PC-9 (cell line): ENCODE measurements around the gene FIG4.

Experiments used
- EZH2 ChIP-seq: fragments of 200-600 bp; sonication (generic); IDR thresholded peaks from 2 replicates; pipeline ENCODE4 v1.8.0; 2017; ENCODE audit warnings: antibody characterized with exemption, low read depth
- TF ChIP-seq, protein P1 (sequence below): fragments of 200-600 bp; sonication (generic); conservative IDR thresholded peaks from 2 replicates; pipeline ENCODE4 v1.6.1; 2017; ENCODE audit warnings: mixed run types, antibody characterized with exemption, mild to moderate bottlenecking, moderate library complexity

DNA sequence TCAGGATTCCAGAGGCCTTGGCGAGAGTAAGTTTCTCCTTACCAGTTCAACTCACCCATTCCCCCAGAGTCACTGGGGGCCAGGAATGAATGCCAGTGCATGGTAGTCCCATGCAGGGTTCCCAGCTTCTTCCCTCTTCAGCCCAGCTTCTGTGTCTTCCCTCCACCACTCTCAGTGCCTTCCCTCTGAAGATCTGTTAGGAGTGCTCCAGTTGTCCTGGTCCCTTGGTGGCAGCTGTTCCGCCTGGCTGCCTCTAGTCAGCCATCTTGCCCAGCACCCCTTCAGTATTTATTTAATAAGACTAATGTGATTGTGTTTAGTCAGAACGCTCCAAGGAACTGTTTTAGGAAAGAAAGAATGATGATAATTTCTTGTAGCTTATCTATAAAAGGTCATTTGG lies 23.1 kb downstream of the FIG4 start:
- TF ChIP-seq, protein P1, sequence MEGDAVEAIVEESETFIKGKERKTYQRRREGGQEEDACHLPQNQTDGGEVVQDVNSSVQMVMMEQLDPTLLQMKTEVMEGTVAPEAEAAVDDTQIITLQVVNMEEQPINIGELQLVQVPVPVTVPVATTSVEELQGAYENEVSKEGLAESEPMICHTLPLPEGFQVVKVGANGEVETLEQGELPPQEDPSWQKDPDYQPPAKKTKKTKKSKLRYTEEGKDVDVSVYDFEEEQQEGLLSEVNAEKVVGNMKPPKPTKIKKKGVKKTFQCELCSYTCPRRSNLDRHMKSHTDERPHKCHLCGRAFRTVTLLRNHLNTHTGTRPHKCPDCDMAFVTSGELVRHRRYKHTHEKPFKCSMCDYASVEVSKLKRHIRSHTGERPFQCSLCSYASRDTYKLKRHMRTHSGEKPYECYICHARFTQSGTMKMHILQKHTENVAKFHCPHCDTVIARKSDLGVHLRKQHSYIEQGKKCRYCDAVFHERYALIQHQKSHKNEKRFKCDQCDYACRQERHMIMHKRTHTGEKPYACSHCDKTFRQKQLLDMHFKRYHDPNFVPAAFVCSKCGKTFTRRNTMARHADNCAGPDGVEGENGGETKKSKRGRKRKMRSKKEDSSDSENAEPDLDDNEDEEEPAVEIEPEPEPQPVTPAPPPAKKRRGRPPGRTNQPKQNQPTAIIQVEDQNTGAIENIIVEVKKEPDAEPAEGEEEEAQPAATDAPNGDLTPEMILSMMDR, result no peak
- TF ChIP-seq EZH2, result no peak
